Memory B cell (primary cell): ENCODE data around the gene AURKB.
"Not testable (repeated sequence)": the region's sequence is repeated elsewhere in the genome, so short reads cannot be mapped to it uniquely, and the experiment has no call there.

Source experiments
- ATAC-seq: fragments of 150-1000 bp; cut with Tn5 transposase; 2 replicates; pipeline ENCODE4 v1.10.0; 2021; ENCODE audit warnings: low read depth, mild to moderate bottlenecking, moderate library complexity
- DNase-seq, 2 donors: peaks; one replicate each; pipeline ENCODE4 v3.0.0; 2022; ENCODE audit warnings: low spot score in 2 of 2
- H3K27ac Mint-ChIP-seq: one replicate; pipeline ENCODE4 v1.8.0; 2022; ENCODE audit warnings: mild to moderate bottlenecking, moderate library complexity, mixed read lengths
- H3K27me3 Mint-ChIP-seq: one replicate; pipeline ENCODE4 v1.8.0; 2022; ENCODE audit warnings: mixed read lengths
- H3K36me3 Mint-ChIP-seq: one replicate; pipeline ENCODE4 v1.8.0; 2022; ENCODE audit warnings: mild to moderate bottlenecking, mixed read lengths
- H3K4me1 Mint-ChIP-seq: one replicate; pipeline ENCODE4 v1.8.0; 2022; ENCODE audit warnings: mixed read lengths
- H3K4me3 Mint-ChIP-seq: one replicate; pipeline ENCODE4 v1.8.0; 2022; ENCODE audit warnings: mild to moderate bottlenecking, moderate library complexity, mixed read lengths
- H3K9me3 Mint-ChIP-seq: one replicate; pipeline ENCODE4 v1.8.0; 2022; ENCODE audit warnings: mixed read lengths

Gene AURKB

DNA sequence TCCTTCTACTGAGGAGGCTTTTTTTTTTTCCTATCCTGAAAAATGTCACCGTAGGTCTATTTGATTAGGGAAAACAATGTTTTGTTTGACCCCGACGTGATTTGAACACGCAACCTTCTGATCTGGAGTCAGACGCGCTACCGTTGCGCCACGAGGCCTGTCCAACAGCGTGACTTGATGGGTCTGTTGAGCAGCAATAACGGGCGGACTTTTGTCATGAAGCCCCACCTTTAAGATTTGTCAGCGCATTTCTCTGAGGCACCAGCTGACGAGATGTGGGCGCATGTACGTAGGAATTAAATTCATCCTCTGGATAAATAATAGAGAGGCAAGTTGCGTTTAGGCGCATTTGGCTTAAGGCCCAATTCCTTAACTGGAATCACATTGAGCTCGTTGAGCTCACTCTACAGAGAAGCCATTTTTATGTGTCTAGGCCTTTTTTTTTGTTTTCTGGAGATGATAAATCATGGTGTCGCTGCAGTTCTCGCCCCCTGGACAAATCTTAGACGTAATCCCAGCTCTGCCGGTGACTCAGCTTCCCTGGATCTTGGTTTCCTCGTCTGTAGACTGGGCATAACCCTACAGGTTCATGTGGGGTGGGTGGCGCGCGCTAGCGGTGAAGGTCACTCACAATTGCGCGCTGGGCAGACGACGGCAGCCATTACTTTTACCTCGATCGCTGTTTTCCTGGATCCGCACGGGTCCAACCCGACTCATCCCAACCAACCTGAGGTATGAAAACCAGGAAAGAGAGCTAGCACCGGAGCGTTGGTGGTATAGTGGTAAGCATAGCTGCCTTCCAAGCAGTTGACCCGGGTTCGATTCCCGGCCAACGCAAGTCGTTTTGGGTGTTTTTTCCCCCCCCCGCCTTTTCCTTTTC lies 10.6 kb upstream of the AURKB start:
- peak; percentile 14 for ATAC-seq
- peak; percentile 72 to 90 for DNase-seq
- H3K4me3 Mint-ChIP-seq = peak overlapping the region; percentile 94
- peak overlapping the region; percentile 100 for H3K27ac Mint-ChIP-seq
- H3K36me3 Mint-ChIP-seq = peaks cover 7% of the 10 kb centered on the region
- no peaks in the 10 kb centered on the region for H3K27me3 Mint-ChIP-seq
- peaks cover 39% of the 10 kb centered on the region for H3K4me1 Mint-ChIP-seq
- no peaks in the 10 kb centered on the region for H3K9me3 Mint-ChIP-seq

GRCh38 chr17:8214000-8214399 lies 3.6 kb upstream of the AURKB start:
- not testable (repeated sequence) for H3K27me3 Mint-ChIP-seq, ATAC-seq, H3K4me3 Mint-ChIP-seq

GRCh38 chr17:8212312-8213180 lies 2.2 kb upstream of the AURKB start:
- DNase-seq = no peak
- H3K4me1 Mint-ChIP-seq = peaks cover 15% of the 10 kb centered on the region
- H3K27ac Mint-ChIP-seq = no peak overlapping the region
- no peak for ATAC-seq
- no peak overlapping the region for H3K4me3 Mint-ChIP-seq
- H3K36me3 Mint-ChIP-seq = no peaks in the 10 kb centered on the region
- H3K27me3 Mint-ChIP-seq = no peaks in the 10 kb centered on the region
- no peaks in the 10 kb centered on the region for H3K9me3 Mint-ChIP-seq

More at GRCh38 chr17:8214000-8214399, 3.6 kb upstream of the AURKB start:
- H3K4me1 Mint-ChIP-seq = peaks cover 18% of the 10 kb centered on the region
- not testable (repeated sequence) for H3K27ac Mint-ChIP-seq, H3K36me3 Mint-ChIP-seq, DNase-seq, H3K9me3 Mint-ChIP-seq

DNA sequence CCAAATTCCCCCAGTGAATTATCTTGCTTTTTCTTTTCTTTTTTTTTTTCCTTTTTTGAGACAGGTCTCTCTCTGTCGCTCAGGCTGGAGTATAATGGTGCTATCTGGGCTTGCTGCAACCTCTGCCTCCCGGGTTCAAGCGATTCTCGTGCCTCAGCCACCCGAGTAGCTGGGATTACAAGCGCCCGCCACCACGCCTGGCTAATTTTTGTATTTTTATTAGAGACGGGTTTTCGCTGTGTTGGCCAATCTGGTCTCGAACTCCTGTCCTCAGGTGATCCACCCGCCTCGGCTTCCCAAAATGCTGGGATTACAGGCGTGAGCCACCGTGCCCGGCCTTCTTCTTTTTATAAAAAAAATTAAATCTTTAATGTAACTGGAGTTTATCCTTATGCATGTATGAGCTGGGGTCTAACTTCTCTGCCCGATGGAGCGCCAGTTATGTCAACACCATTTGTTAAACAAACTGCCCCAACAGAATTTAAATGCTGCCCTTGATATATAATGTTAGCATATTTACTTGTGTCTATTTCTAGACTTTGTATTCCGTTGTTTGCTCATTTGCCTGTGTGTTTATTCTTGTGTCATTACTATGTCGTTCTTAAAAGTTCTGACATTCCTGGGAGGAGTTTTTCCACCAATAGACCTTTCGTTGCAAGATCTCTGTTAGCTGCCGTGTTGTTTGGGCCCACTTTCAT lies 535 bp upstream of the AURKB start:
- ATAC-seq (peak; percentile 34), DNase-seq (no peak)
- Mint-ChIP-seq H3K27ac (peak overlapping the region; percentile 57), H3K36me3 (no peaks in the 10 kb centered on the region), H3K4me3 (peak overlapping the region; percentile 91), H3K27me3 (no peaks in the 10 kb centered on the region), H3K9me3 (no peaks in the 10 kb centered on the region), H3K4me1 (peaks cover 15% of the 10 kb centered on the region)

GRCh38 chr17:8206536-8206935 lies 3.8 kb downstream of the AURKB start:
- Mint-ChIP-seq H3K4me3 (no peak overlapping the region), H3K36me3 (no peaks in the 10 kb centered on the region), H3K4me1 (peaks cover 15% of the 10 kb centered on the region), H3K27me3 (no peaks in the 10 kb centered on the region), H3K27ac (no peak overlapping the region), H3K9me3 (no peaks in the 10 kb centered on the region)
- ATAC-seq (no peak), DNase-seq (no peak)

DNA sequence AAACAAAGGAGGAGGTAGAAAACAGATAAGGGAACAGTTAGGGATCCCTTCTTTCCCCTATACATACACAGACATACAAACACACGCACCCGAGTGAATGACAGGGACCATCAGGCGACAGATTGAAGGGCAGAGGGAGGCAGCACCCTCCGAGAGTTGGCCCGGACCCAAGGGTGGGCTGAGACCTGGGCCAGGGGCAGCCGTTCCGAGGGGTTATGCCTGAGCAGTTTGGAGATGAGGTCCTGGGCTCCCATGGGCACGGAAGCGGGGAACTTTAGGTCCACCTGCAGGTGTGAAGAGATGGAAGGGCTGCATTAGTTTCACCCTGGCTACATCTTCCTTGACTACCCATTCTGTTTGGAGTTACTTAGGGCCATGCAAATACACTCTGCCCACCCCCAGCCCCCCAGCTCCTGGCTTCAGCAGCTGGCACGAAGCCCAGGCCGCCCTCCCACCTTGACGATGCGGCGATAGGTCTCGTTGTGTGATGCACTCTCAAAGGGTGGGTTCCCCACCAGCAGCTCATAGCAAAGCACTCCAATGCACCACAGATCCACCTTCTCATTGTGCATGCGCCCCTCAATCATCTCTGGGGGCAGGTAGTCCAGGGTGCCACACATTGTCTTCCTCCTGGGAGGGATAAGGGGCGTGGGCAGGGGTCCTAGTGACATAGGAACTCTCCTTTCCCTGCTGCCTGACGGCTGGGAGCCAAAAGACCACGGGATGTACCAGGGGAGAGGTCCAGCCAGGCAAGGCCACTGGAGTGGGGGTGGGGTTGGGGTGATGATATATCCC lies 5.4 kb downstream of the AURKB start:
- no peak for ATAC-seq
- Mint-ChIP-seq H3K9me3 (no peaks in the 10 kb centered on the region), H3K36me3 (no peaks in the 10 kb centered on the region), H3K4me1 (peaks cover 5% of the 10 kb centered on the region), H3K4me3 (no peak overlapping the region), H3K27ac (no peak overlapping the region), H3K27me3 (no peaks in the 10 kb centered on the region)
- DNase-seq = no peak

DNA sequence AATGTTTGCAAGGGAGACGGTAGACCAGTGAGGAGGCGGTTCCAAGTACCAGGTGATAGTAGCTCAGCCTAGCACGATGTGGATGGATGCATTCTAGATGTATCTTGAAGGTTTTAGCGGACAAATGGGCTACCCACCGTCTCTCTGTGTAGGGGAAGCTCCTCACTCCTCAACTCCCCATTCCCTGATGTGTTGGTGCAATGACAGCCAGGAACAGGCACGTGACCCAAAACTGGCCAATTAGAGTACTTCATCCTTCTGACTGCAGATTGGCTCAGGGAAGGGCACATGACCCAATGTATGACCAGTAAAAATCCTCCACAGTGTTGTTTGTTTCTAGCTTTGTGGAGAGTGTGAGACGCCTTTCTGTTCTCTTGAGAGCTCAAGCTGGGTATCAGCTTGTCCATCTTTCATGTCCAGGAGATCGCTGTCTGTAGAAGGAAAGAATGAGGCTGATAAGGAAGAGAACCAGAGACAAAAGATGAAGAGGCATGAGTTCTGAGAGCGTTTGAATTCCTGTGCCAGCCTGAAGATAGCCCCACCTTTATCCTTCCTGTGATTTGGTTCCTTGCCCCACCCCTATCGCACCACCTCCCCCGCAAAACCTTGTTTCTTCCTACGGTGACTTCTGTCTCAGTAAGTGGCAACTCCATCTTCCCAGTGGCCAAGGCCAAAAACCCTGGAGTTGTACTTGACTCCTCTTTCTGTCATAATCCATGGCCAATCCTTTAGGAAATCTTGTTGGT lies 18.1 kb downstream of the AURKB start:
- Mint-ChIP-seq H3K4me1 (peaks cover 5% of the 10 kb centered on the region), H3K27me3 (no peaks in the 10 kb centered on the region), H3K9me3 (no peaks in the 10 kb centered on the region), H3K4me3 (no peak overlapping the region), H3K36me3 (no peaks in the 10 kb centered on the region), H3K27ac (no peak overlapping the region)
- DNase-seq (peak in 1 of 2 donors; percentile 25), ATAC-seq (peak; percentile 9)

DNA sequence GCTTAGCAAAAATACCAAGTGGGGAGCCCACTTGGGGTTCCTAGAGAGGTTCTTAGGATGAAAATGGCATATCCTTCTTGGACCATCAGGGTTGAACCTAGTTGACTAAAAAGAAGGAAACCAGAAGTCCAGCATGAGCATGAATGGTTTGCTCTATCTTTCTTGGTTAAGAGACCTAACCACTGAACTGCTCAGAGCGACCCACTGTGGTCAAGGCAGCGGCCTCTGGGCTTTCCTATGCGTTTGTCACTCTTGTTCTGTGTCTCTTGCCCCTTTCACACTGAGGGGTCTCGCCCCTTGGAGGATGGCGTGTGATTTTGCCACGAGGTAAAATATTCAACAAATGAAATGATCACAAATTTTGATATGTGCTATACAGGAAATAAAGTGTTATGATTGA lies 19.9 kb downstream of the AURKB start:
- Mint-ChIP-seq H3K27ac (no peak overlapping the region), H3K27me3 (no peaks in the 10 kb centered on the region), H3K4me1 (peaks cover under 1% of the 10 kb centered on the region), H3K4me3 (peak overlapping the region; percentile 27), H3K36me3 (no peaks in the 10 kb centered on the region), H3K9me3 (no peaks in the 10 kb centered on the region)
- no peak for DNase-seq
- ATAC-seq = no peak

GRCh38 chr17:8189711-8190477 lies 20.5 kb downstream of the AURKB start, which contains the start of gene BORCS6:
Gene BORCS6, minus strand, starts transcription at chr17:8190180. Its CDS starts 40 bp downstream, at chr17:8190140.
- peak; percentile 85 to 90 for DNase-seq
- Mint-ChIP-seq H3K36me3 (no peaks in the 10 kb centered on the region), H3K4me3 (peak within 1 kb of the TSS; percentile 27), H3K27ac (no peak within 1 kb of the TSS), H3K9me3 (no peaks in the 10 kb centered on the region), H3K27me3 (no peaks in the 10 kb centered on the region), H3K4me1 (peaks cover 2% of the 10 kb centered on the region)
- peak; percentile 70 for ATAC-seq

DNA sequence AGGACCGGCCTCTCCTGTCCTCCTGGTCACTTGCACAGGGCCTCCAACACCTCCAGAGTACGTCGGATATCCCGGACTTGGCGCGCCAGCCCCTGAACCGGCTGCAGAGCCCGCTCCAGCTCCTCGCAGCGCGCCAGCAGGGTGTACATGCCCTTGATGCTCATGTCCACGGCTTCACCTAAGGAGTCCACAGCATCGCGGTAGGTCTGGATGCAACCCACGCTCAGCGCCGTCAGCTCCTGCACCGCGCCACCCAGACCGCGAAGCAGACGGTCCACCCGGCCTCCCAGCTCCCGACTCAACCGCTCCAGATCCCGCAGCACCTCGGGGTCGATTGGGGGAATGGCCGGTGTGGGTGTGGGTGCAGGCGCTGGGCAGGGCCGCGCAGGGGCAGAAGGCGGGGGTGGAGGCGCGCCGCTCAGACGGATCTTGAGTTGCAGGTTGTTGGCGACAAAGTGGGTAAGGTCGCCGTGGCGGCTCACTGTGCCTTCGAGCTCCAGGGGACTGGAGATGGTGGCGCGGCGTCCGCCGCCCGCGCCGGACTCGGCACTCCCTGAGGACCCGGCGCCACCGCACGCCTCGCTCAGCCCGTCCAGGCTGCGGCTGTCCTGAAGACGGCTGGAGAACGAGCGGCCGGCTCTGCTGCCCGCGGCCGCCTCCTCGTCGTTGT lies 21.2 kb downstream of the AURKB start:
- ATAC-seq = no peak
- Mint-ChIP-seq H3K27me3 (no peaks in the 10 kb centered on the region), H3K9me3 (no peaks in the 10 kb centered on the region)

GRCh38 chr17:8188263-8188839 lies 22.0 kb downstream of the AURKB start:
- Mint-ChIP-seq H3K4me1 (peaks cover 4% of the 10 kb centered on the region), H3K36me3 (no peaks in the 10 kb centered on the region), H3K27me3 (no peaks in the 10 kb centered on the region), H3K27ac (no peak overlapping the region), H3K9me3 (no peaks in the 10 kb centered on the region), H3K4me3 (no peak overlapping the region)
- no peak for DNase-seq
- no peak for ATAC-seq

More for the DNA sequence above, 21.2 kb downstream of the AURKB start:
- Mint-ChIP-seq H3K4me1 (peaks cover 2% of the 10 kb centered on the region), H3K27ac (no peak overlapping the region), H3K36me3 (no peaks in the 10 kb centered on the region), H3K4me3 (no peak overlapping the region)
- peak in 1 of 2 donors; percentile 43 for DNase-seq
